Upper lobe of left lung (tissue), 4 donors: ENCODE measurements around the gene DPPA2.

ENCODE experiments used
- POLR2AphosphoS5 ChIP-seq, 2 donors: sonication (generic); formaldehyde crosslinking; IDR thresholded peaks; one replicate each; pipeline ENCODE4 v1.5.1; 2017; ENCODE audit warnings: antibody characterized with exemption in 2 of 2
- TF ChIP-seq, protein P1 (sequence below), 6 experiments: fragments of 450-650 bp in 4 of 6; fragments of 200-600 bp in 2 of 6; sonication (generic) in 2 of 6; IDR thresholded peaks; one replicate each; pipeline ENCODE4 v1.5.1; 2016 to 2019; ENCODE audit warnings: antibody characterized with exemption in 6 of 6

DNA sequence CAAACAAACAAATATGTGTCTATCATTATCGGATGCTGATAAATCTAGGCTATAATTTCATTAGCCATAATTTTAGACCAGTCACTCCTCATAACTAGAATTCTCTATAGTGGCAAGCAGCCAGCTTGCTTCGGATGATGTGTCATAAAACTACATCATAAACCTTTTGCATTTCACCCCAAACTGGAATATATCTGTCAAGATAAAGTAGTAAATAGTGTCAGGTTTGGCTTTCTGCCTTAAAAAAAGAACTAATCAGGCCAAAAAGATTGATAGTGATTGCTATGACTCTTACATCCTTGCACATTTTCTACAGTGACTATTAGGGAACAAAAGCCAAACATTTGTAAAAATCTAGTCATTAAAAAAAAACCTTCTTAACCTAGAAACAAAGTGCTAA is 51.0 kb downstream of the DPPA2 start:
- no peak for TF ChIP-seq POLR2AphosphoS5 (IDR thresholded peaks at IDR 0.05)
- TF ChIP-seq, protein P1, sequence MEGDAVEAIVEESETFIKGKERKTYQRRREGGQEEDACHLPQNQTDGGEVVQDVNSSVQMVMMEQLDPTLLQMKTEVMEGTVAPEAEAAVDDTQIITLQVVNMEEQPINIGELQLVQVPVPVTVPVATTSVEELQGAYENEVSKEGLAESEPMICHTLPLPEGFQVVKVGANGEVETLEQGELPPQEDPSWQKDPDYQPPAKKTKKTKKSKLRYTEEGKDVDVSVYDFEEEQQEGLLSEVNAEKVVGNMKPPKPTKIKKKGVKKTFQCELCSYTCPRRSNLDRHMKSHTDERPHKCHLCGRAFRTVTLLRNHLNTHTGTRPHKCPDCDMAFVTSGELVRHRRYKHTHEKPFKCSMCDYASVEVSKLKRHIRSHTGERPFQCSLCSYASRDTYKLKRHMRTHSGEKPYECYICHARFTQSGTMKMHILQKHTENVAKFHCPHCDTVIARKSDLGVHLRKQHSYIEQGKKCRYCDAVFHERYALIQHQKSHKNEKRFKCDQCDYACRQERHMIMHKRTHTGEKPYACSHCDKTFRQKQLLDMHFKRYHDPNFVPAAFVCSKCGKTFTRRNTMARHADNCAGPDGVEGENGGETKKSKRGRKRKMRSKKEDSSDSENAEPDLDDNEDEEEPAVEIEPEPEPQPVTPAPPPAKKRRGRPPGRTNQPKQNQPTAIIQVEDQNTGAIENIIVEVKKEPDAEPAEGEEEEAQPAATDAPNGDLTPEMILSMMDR (IDR thresholded peaks at IDR 0.05), result no peak
